ENCODE measurements around the gene GUCY2C. TPM values are rescaled to one million over a fixed set of nuclear protein-coding genes. Genes with fewer than 3 reads are reported as not detected.

GUCY2C gene
- total and polyA plus RNA-seq, 4 donors = 0.01 to 0.05 TPM; not detected in 2

GRCh38 chr12:14716848-14717444 is 20.5 kb upstream of the GUCY2C start:
- no peaks in the 10 kb centered on the region for H3K9me3 ChIP-seq (ENCODE audit: control insufficient read depth in 4 of 4, low read length in 3 of 4)
- WGBS = 30% methylated on average over 1 of the region's 1 CpG
- no peaks in the 10 kb centered on the region for H3K36me3 ChIP-seq (ENCODE audit: control insufficient read depth in 4 of 4, insufficient read depth in 3 of 4, low read depth in 1 of 4, low read length in 3 of 4)
- H3K27me3 ChIP-seq (ENCODE audit: control insufficient read depth in 4 of 4, insufficient read depth in 4 of 4, low read length in 3 of 4) = no peaks in the 10 kb centered on the region
- peak; percentile 39 for DNase-seq (ENCODE audit: low spot score)
- H3K9ac ChIP-seq (ENCODE audit: low read depth in 1 of 2, low read length in 2 of 2) = no peak overlapping the region
- H3K4me1 ChIP-seq (ENCODE audit: control insufficient read depth in 4 of 4, insufficient read depth in 4 of 4, low read length in 3 of 4) = no peaks in the 10 kb centered on the region
- H3K4me3 ChIP-seq (ENCODE audit: low read depth in 1 of 3, low read length in 3 of 3) = no peak overlapping the region
- no peak for TF ChIP-seq FOXA1 (IDR thresholded peaks at IDR 0.05)
- peak; percentile 76 to 87 for TF ChIP-seq RAD21 (IDR thresholded peaks at IDR 0.05)
- TF ChIP-seq CTCF (IDR thresholded peaks at IDR 0.05; ENCODE audit: low read depth, low read length, missing input control) = peak; percentile 62
- H3K27ac ChIP-seq (ENCODE audit: low read depth in 1 of 2, low read length in 2 of 2) = no peak overlapping the region

GRCh38 chr12:14714437-14714836 is 18.0 kb upstream of the GUCY2C start:
- TF ChIP-seq SP1 (IDR thresholded peaks at IDR 0.05) (no peak), TAF1 (conservative IDR thresholded peaks at IDR 0.05) (no peak), FOXA2 (IDR thresholded peaks at IDR 0.05) (no peak), RAD21 (IDR thresholded peaks at IDR 0.05) (no peak), ZBTB33 (IDR thresholded peaks at IDR 0.05) (no peak)
- Histone ChIP-seq H3K36me3 (ENCODE audit: control insufficient read depth in 4 of 4, insufficient read depth in 3 of 4, low read depth in 1 of 4, low read length in 3 of 4) (no peaks in the 10 kb centered on the region), H3K27ac (ENCODE audit: low read depth in 1 of 2, low read length in 2 of 2) (no peak overlapping the region), H3K27me3 (ENCODE audit: control insufficient read depth in 4 of 4, insufficient read depth in 4 of 4, low read length in 3 of 4) (no peaks in the 10 kb centered on the region), H3K4me1 (ENCODE audit: control insufficient read depth in 4 of 4, insufficient read depth in 4 of 4, low read length in 3 of 4) (no peaks in the 10 kb centered on the region), H3K9me3 (ENCODE audit: control insufficient read depth in 4 of 4, low read length in 3 of 4) (no peaks in the 10 kb centered on the region), H3K9ac (ENCODE audit: low read depth in 1 of 2, low read length in 2 of 2) (no peak overlapping the region), H3K4me3 (ENCODE audit: low read depth in 1 of 3, low read length in 3 of 3) (no peak overlapping the region)
- 72% methylated on average over 6 of the region's 6 CpGs for WGBS
- DNase-seq (ENCODE audit: low spot score) = no peak

GRCh38 chr12:14710632-14711320 is 14.4 kb upstream of the GUCY2C start:
- TF ChIP-seq NR2F2 (IDR thresholded peaks at IDR 0.05) (no peak), GABPA (IDR thresholded peaks at IDR 0.05 in 1 of 2, conservative IDR thresholded peaks at IDR 0.05 in 1 of 2) (no peak), YY1 (IDR thresholded peaks at IDR 0.05) (no peak), TAF1 (conservative IDR thresholded peaks at IDR 0.05) (no peak), FOXA2 (IDR thresholded peaks at IDR 0.05) (no peak), RAD21 (IDR thresholded peaks at IDR 0.05) (no peak), EGR1 (IDR thresholded peaks at IDR 0.05; ENCODE audit: low read depth in 2 of 2) (no peak), FOXA1 (IDR thresholded peaks at IDR 0.05) (no peak), JUND (IDR thresholded peaks at IDR 0.05) (no peak), SP1 (IDR thresholded peaks at IDR 0.05) (no peak), MAX (IDR thresholded peaks at IDR 0.05) (no peak), RXRA (IDR thresholded peaks at IDR 0.05) (no peak), ATF3 (IDR thresholded peaks at IDR 0.05) (no peak), CTCF (IDR thresholded peaks at IDR 0.05; ENCODE audit: low read depth, low read length, missing input control) (no peak), ZBTB33 (IDR thresholded peaks at IDR 0.05) (no peak), HNF4A (conservative IDR thresholded peaks at IDR 0.05) (no peak)
- no peaks in the 10 kb centered on the region for H3K9me3 ChIP-seq (ENCODE audit: control insufficient read depth in 4 of 4, low read length in 3 of 4)
- DNase-seq (ENCODE audit: low spot score) = no peak
- no peaks in the 10 kb centered on the region for H3K4me1 ChIP-seq (ENCODE audit: control insufficient read depth in 4 of 4, insufficient read depth in 4 of 4, low read length in 3 of 4)
- 67% methylated on average over 4 of the region's 4 CpGs for WGBS
- no peaks in the 10 kb centered on the region for H3K27me3 ChIP-seq (ENCODE audit: control insufficient read depth in 4 of 4, insufficient read depth in 4 of 4, low read length in 3 of 4)
- no peak overlapping the region for H3K27ac ChIP-seq (ENCODE audit: low read depth in 1 of 2, low read length in 2 of 2)
- H3K9ac ChIP-seq (ENCODE audit: low read depth in 1 of 2, low read length in 2 of 2) = no peak overlapping the region
- H3K4me3 ChIP-seq (ENCODE audit: low read depth in 1 of 3, low read length in 3 of 3) = no peak overlapping the region
- no peaks in the 10 kb centered on the region for H3K36me3 ChIP-seq (ENCODE audit: control insufficient read depth in 4 of 4, insufficient read depth in 3 of 4, low read depth in 1 of 4, low read length in 3 of 4)
